ENCODE data around the gene NTF4.

NTF4 gene

GRCh38 chr19:49097453-49098288, 33.1 kb upstream of the NTF4 start:
- Histone ChIP-seq H3K27ac (peak overlapping the region; percentile 86), H3K36me3 (ENCODE audit: insufficient read depth, low read length) (peaks cover 93% of the 10 kb centered on the region), H3K4me3 (no peak overlapping the region), H3K9ac (ENCODE audit: insufficient read length) (no peak overlapping the region), H3K9me3 (ENCODE audit: low read depth, low read length) (no peaks in the 10 kb centered on the region)
- no peak for DNase-seq (ENCODE audit: low read depth, low spot score)
- TF ChIP-seq EZH2 (IDR thresholded peaks at IDR 0.05) (no peak), POLR2AphosphoS5 (IDR thresholded peaks at IDR 0.05; ENCODE audit: borderline replicate concordance, low read depth, low read length) (0 out of 2 replicates have a peak, but pooled peaks have one; percentile 19)

- no peak for DNase-seq (ENCODE audit: low read depth, low spot score)
- Histone ChIP-seq H3K9ac (ENCODE audit: insufficient read length) (no peak overlapping the region), H3K4me3 (no peak overlapping the region), H3K27ac (peak overlapping the region; percentile 58), H3K9me3 (ENCODE audit: low read depth, low read length) (no peaks in the 10 kb centered on the region), H3K36me3 (ENCODE audit: insufficient read depth, low read length) (peaks cover 96% of the 10 kb centered on the region)
- TF ChIP-seq POLR2AphosphoS5 (IDR thresholded peaks at IDR 0.05; ENCODE audit: borderline replicate concordance, low read depth, low read length) (no peak), EZH2 (IDR thresholded peaks at IDR 0.05) (no peak), FOXP2 (optimal IDR thresholded peaks at IDR 0.05; ENCODE audit: control extremely low read depth, extremely low read length, insufficient read depth) (no peak)
Measured at GRCh38 chr19:49094505-49095482, 30.2 kb upstream of the NTF4 start.

- TF ChIP-seq POLR2AphosphoS5 (IDR thresholded peaks at IDR 0.05; ENCODE audit: borderline replicate concordance, low read depth, low read length): no peak
- no peak for TF ChIP-seq EZH2 (IDR thresholded peaks at IDR 0.05)
- no peak for TF ChIP-seq FOXP2 (optimal IDR thresholded peaks at IDR 0.05; ENCODE audit: control extremely low read depth, extremely low read length, insufficient read depth)
- peaks cover 92% of the 10 kb centered on the region for H3K36me3 ChIP-seq (ENCODE audit: insufficient read depth, low read length)
Measured at GRCh38 chr19:49092686-49093085, 28.1 kb upstream of the NTF4 start.

DNA sequence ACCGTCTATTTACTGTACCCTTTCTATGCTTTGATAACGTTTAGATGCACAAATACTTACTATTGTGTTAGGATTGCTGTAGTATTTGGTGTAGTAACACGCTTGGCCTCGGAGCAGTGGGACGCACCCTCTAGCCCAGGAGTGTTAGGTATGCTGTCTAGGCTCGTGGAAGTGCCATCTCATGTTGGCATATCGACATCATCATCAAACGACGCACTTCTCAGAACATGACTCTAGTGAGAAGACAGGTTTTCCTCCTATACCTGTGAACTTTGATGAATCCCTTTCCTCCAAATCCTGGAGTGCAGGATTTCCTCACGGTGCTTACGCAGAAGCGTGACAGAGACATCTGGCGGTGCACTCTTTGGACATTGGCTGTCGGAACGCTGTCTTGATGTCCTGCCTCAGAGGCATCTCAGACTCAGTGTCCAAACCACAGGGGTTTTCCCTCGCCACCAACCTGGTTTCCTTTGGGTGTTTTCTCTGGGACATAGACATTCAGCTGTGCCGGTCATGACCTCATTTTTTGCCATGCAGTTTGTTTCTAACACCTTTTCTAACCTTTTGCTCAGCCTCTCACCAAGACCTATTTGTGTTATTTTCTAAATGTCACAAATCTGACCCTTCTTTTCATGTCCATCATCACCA, 26.9 kb upstream of the NTF4 start:
- peaks cover 92% of the 10 kb centered on the region for H3K36me3 ChIP-seq (ENCODE audit: insufficient read depth, low read length)
- DNase-seq (ENCODE audit: low read depth, low spot score): no peak

More at GRCh38 chr19:49092686-49093085, 28.1 kb upstream of the NTF4 start:
- Histone ChIP-seq H3K9ac (ENCODE audit: insufficient read length) (no peak overlapping the region), H3K4me3 (no peak overlapping the region), H3K27ac (no peak overlapping the region), H3K9me3 (ENCODE audit: low read depth, low read length) (no peaks in the 10 kb centered on the region)
- DNase-seq (ENCODE audit: low read depth, low spot score): no peak

DNA sequence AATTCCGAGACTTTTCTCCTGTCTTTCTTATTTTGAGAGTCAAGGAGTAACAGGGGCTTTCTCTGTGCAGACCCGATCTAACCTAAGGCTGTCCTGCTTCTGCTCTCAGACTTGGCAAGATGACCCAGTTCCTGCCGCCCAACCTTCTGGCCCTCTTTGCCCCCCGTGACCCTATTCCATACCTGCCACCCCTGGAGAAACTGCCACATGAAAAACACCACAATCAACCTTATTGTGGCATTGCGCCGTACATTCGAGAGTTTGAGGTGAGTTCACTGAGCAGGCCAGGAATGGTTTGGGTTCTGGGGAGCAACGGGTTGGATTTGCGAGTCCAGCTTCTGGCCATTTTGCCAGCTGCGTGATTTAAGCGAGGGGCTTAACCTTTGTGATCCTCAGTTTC, 21.7 kb upstream of the NTF4 start:
- TF ChIP-seq FOXP2 (optimal IDR thresholded peaks at IDR 0.05; ENCODE audit: control extremely low read depth, extremely low read length, insufficient read depth) (no peak), POLR2AphosphoS5 (IDR thresholded peaks at IDR 0.05; ENCODE audit: borderline replicate concordance, low read depth, low read length) (no peak), EZH2 (IDR thresholded peaks at IDR 0.05) (no peak)
- no peak for DNase-seq (ENCODE audit: low read depth, low spot score)
- Histone ChIP-seq H3K9me3 (ENCODE audit: low read depth, low read length) (no peaks in the 10 kb centered on the region), H3K4me3 (peak overlapping the region; percentile 100), H3K36me3 (ENCODE audit: insufficient read depth, low read length) (peaks cover 51% of the 10 kb centered on the region), H3K9ac (ENCODE audit: insufficient read length) (peak overlapping the region; percentile 99), H3K27ac (peak overlapping the region; percentile 96; the same call in 1 of the 2 replicates)

More for the DNA sequence above, 26.9 kb upstream of the NTF4 start:
- Histone ChIP-seq H3K4me3 (no peak overlapping the region), H3K27ac (no peak overlapping the region), H3K9ac (ENCODE audit: insufficient read length) (no peak overlapping the region), H3K9me3 (ENCODE audit: low read depth, low read length) (no peaks in the 10 kb centered on the region)
- TF ChIP-seq POLR2AphosphoS5 (IDR thresholded peaks at IDR 0.05; ENCODE audit: borderline replicate concordance, low read depth, low read length) (no peak), EZH2 (IDR thresholded peaks at IDR 0.05) (no peak), FOXP2 (optimal IDR thresholded peaks at IDR 0.05; ENCODE audit: control extremely low read depth, extremely low read length, insufficient read depth) (no peak)

DNA sequence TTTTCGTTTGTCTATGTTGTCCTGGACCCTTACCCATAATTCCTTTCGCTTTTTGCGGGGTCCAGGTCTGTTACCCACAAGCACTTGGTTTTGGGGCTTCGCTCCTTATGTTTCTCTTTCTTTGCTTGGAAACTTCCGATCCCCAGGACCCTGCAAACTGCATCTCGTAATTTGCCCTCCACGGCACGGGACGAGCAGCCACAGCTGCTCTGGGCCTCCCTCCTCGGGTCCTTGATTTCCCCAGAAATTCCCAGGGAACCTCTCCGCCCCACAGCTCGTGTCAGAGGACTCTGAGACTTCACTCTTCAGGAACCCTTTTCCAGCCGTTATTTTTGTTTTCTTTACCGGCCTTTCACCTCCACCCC, 21.2 kb upstream of the NTF4 start:
- TF ChIP-seq POLR2AphosphoS5 (IDR thresholded peaks at IDR 0.05; ENCODE audit: borderline replicate concordance, low read depth, low read length) (no peak), EZH2 (IDR thresholded peaks at IDR 0.05) (no peak), FOXP2 (optimal IDR thresholded peaks at IDR 0.05; ENCODE audit: control extremely low read depth, extremely low read length, insufficient read depth) (no peak)
- DNase-seq (ENCODE audit: low read depth, low spot score): no peak
- Histone ChIP-seq H3K9me3 (ENCODE audit: low read depth, low read length) (no peaks in the 10 kb centered on the region), H3K36me3 (ENCODE audit: insufficient read depth, low read length) (peaks cover 47% of the 10 kb centered on the region), H3K9ac (ENCODE audit: insufficient read length) (peak overlapping the region; percentile 99), H3K4me3 (peak overlapping the region; percentile 100), H3K27ac (peak overlapping the region; percentile 96)

DNA sequence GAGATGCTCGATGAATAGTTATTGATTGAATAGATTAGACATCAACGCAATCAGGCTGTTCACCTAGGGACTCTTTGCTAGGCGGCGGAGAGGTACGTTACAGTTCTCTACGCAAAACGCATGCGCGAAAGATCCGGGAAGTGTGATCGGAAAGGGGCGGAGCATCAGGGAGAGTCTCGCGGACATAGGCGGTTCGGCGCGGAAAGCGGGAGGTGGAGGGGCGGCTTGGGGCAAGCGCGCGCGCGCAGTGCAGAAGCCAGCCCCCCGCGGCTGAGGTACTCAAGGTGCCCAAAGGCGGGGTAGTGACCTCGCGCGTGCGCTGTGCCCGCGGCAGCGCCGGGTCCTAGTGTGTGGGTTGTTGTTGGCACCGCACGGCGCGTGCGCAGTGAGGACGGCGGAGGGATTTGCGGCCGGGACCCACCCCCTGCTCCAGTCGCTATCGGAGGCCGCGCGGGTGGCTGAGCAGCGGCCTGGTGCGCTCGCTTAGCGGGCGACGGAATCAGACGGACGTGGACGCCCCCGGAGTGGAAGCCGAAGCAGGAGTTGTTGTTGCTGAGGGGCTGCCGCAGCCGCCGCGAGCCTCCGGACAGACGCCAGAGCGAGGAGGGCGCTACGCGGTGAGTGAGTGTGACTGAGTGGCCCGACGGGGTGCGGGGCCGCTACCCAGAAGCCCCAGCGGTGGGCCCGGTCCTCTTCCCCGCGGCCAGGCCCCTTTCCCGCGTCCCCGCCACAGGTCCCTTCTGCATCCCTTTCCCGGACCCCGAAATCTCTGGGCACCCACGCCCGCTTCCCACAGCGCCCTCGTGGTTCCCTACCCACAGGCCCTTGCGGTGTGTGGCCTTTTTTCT, 20.6 kb upstream of the NTF4 start, which contains the start of gene SNRNP70:
Gene SNRNP70, plus strand, starts transcription at position 432 of the 848 bp plus-strand sequence. CDS start 964 bp downstream, outside the sequence.
- no peak for TF ChIP-seq EZH2 (IDR thresholded peaks at IDR 0.05)
- peak; percentile 88 for TF ChIP-seq FOXP2 (optimal IDR thresholded peaks at IDR 0.05; ENCODE audit: control extremely low read depth, extremely low read length, insufficient read depth)
- peak; percentile 91 for TF ChIP-seq POLR2AphosphoS5 (IDR thresholded peaks at IDR 0.05; ENCODE audit: borderline replicate concordance, low read depth, low read length)
- DNase-seq (ENCODE audit: low read depth, low spot score): peak; percentile 93
- peak within 1 kb of the TSS; percentile 99 for H3K9ac ChIP-seq (ENCODE audit: insufficient read length)
- no peaks in the 10 kb centered on the region for H3K9me3 ChIP-seq (ENCODE audit: low read depth, low read length)
- H3K27ac ChIP-seq: peak within 1 kb of the TSS; percentile 96
- peak within 1 kb of the TSS; percentile 100 for H3K4me3 ChIP-seq
- peaks cover 41% of the 10 kb centered on the region for H3K36me3 ChIP-seq (ENCODE audit: insufficient read depth, low read length)
